ENCODE data around the gene GPR157. TPM values are rescaled to one million over a fixed set of nuclear protein-coding genes. Genes with fewer than 3 reads are reported as not detected.

The GPR157 gene
- total RNA-seq, 4 donors from 2014 or later = 2.8 to 4.4 (median 4.0) TPM

DNA sequence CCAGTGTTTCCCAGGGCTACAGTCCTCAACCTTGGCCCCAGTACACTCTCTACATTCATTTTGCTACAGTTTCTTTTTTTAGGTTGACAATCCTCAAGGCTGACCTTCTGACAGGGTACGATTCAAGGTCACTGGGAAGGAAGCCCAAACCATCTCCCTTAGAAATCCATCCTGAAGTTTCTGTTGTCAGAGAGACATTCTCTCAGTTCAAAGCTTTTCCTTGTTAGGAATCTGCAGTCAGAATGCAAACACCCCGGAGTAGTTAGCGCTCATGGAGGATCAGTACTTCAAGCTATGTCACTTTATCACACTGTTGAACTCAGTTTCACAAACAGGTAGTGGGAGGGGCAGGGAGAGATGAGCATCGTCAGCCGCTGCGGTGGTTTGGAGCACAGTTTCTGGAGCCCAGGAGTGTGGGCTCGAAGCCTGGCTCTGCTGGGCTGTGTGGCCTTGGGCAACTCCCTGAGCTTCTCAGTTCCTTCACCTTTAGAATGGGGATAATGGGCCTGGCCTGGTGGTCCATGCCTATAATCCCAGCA lies 63.6 kb downstream of the GPR157 start:
- no peaks in the 10 kb centered on the region for H3K36me3 ChIP-seq
- no peak overlapping the region for H3K4me3 ChIP-seq
- peak overlapping the region; percentile 63 to 74 (median 70) for H3K27ac ChIP-seq
- TF ChIP-seq, protein P1, sequence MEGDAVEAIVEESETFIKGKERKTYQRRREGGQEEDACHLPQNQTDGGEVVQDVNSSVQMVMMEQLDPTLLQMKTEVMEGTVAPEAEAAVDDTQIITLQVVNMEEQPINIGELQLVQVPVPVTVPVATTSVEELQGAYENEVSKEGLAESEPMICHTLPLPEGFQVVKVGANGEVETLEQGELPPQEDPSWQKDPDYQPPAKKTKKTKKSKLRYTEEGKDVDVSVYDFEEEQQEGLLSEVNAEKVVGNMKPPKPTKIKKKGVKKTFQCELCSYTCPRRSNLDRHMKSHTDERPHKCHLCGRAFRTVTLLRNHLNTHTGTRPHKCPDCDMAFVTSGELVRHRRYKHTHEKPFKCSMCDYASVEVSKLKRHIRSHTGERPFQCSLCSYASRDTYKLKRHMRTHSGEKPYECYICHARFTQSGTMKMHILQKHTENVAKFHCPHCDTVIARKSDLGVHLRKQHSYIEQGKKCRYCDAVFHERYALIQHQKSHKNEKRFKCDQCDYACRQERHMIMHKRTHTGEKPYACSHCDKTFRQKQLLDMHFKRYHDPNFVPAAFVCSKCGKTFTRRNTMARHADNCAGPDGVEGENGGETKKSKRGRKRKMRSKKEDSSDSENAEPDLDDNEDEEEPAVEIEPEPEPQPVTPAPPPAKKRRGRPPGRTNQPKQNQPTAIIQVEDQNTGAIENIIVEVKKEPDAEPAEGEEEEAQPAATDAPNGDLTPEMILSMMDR (IDR thresholded peaks at IDR 0.05) = no peak
- TF ChIP-seq POLR2AphosphoS5 (IDR thresholded peaks at IDR 0.05) = no peak
- TF ChIP-seq POLR2A (IDR thresholded peaks at IDR 0.05) = no peak
- TF ChIP-seq EP300 (IDR thresholded peaks at IDR 0.05) = no peak
- no peaks in the 10 kb centered on the region for H3K27me3 ChIP-seq
- H3K9me3 ChIP-seq = no peaks in the 10 kb centered on the region
- no peak for ATAC-seq
- WGBS, 2 donors (ENCODE audit: low coverage in 1 of 2) = 14 to 28% methylated on average over 3 to 4 of the region's 7 CpGs
- peaks cover 0 to 80% (median 13%) of the 10 kb centered on the region in 3 donors for H3K4me1 ChIP-seq

DNA sequence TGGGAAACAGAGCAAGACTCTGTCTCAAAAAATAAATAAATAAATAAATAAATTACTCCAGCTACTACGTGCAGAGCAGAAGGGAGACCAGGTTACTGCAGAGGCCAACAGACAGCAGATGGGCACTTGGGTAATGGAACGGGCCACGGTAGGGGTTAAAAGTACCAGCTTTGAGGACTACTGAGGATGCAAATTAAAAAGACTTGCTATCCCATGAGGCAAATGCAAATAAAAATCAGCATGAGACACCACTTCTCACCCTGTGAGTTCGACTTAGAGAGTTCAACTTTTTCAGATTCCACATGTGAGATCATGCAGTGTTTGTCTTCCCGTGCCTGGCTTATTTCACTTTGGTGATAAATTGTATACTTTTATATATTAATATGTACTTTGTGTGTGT lies 66.1 kb downstream of the GPR157 start:
- H3K36me3 ChIP-seq = no peaks in the 10 kb centered on the region
- no peaks in the 10 kb centered on the region for H3K9me3 ChIP-seq
- no peak overlapping the region for H3K27ac ChIP-seq
- H3K4me3 ChIP-seq = no peak overlapping the region
- 49 to 50% methylated on average over 5 of the region's 5 CpGs for WGBS, 2 donors (ENCODE audit: low coverage in 1 of 2)
- TF ChIP-seq EP300 (IDR thresholded peaks at IDR 0.05) (no peak), POLR2A (IDR thresholded peaks at IDR 0.05) (no peak), POLR2AphosphoS5 (IDR thresholded peaks at IDR 0.05) (no peak)
- TF ChIP-seq, protein P1 (IDR thresholded peaks at IDR 0.05) = no peak
- no peak for ATAC-seq
- H3K27me3 ChIP-seq = no peaks in the 10 kb centered on the region
- peaks cover 0 to 57% (median 4%) of the 10 kb centered on the region in 3 donors for H3K4me1 ChIP-seq

DNA sequence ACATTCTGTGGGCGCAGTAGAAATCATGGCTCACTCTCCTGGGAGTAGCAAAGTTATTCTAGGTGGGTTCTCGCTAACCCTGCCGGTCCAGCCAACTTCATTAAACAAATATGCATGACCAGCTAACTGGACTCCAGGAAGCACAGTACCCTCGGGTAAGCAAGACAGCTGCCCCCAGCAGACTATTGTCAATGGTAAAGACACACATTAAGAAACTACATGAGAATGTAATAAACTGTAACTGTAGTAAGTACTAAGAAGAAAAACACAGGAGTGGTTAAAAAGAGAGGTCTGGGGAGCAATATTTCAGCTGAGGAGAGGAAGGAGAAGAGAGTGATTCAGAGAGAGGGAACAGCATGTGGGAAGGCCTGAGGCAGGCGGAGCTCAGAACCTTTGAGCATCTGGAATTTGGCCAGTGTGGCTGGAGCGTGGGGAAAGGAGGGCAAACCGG lies 66.9 kb downstream of the GPR157 start:
- H3K4me1 ChIP-seq = peaks cover 0 to 55% (median 4%) of the 10 kb centered on the region in 3 donors
- no peaks in the 10 kb centered on the region for H3K36me3 ChIP-seq
- ATAC-seq = no peak
- 57 to 100% methylated on average over 1 to 7 of the region's 7 CpGs for WGBS, 2 donors (ENCODE audit: low coverage in 1 of 2)
- H3K9me3 ChIP-seq = no peaks in the 10 kb centered on the region
- no peak for TF ChIP-seq POLR2AphosphoS5 (IDR thresholded peaks at IDR 0.05)
- TF ChIP-seq POLR2A (IDR thresholded peaks at IDR 0.05) = no peak
- TF ChIP-seq EP300 (IDR thresholded peaks at IDR 0.05) = no peak
- TF ChIP-seq, protein P1 (IDR thresholded peaks at IDR 0.05) = no peak
- no peak overlapping the region for H3K27ac ChIP-seq
- H3K27me3 ChIP-seq = no peaks in the 10 kb centered on the region
- H3K4me3 ChIP-seq = no peak overlapping the region

DNA sequence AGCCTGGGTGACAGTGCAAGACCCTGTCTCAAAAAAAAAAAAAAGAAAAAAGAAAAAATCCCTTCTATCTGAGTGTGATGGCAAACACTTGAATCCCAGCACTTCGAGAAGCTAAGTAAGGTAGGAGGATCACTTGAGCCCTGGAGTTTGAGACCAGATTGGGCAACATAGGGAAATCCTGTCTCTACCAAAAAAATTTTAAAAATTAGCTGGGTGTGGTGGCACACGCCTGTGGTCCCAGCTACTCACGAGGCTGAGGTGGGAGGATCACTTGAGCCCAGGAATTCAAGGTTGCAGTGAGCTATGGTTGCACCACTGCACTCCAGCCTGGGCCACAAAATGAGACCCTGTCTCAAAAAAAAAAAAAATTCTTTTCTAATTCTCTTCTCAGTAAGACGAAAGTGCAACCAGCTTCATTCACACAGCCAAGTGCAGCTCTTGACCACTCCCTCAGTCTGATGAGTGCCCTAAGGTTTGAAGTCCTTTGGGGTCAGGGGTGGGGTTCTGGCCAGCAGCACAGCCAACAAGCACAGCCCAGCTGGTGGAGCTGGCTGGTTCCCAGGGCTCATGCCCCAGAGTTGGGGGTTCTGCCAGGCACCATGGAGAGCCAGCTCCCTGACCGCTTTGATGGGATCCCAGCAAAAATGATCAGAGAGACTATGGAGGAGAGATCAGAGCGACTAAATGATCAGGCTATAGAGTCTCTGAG lies 67.5 kb downstream of the GPR157 start:
- Histone ChIP-seq H3K36me3 (no peaks in the 10 kb centered on the region), H3K27ac (no peak overlapping the region), H3K4me3 (no peak overlapping the region), H3K9me3 (no peaks in the 10 kb centered on the region), H3K4me1 (peaks cover 0 to 48% (median 4%) of the 10 kb centered on the region in 3 donors), H3K27me3 (no peaks in the 10 kb centered on the region)
- TF ChIP-seq POLR2AphosphoS5 (IDR thresholded peaks at IDR 0.05) (no peak), POLR2A (IDR thresholded peaks at IDR 0.05) (no peak), EP300 (IDR thresholded peaks at IDR 0.05) (no peak)
- TF ChIP-seq, protein P1 (IDR thresholded peaks at IDR 0.05) = no peak
- ATAC-seq = no peak
- 82 to 88% methylated on average over 3 to 5 of the region's 6 CpGs for WGBS, 2 donors (ENCODE audit: low coverage in 1 of 2)
